SK-N-SH treated with all-trans-retinoic acid at 6 μM for 48 hours (cell line): ENCODE results near the gene CDH8.

Source experiments
- ZNF8 ChIP-seq: fragments of 450-650 bp; formaldehyde crosslinking; IDR thresholded peaks from 2 replicates; pipeline ENCODE4 v1.5.0; 2020; ENCODE audit warnings: mild to moderate bottlenecking, moderate library complexity
- TF ChIP-seq, protein P1 (sequence below): fragments of 250-450 bp; sonication (Bioruptor Pico); IDR thresholded peaks from 2 replicates; pipeline ENCODE4 v1.8.0; 2020; ENCODE audit warnings: mild to moderate bottlenecking, moderate library complexity, borderline replicate concordance

- TF ChIP-seq, protein P1, sequence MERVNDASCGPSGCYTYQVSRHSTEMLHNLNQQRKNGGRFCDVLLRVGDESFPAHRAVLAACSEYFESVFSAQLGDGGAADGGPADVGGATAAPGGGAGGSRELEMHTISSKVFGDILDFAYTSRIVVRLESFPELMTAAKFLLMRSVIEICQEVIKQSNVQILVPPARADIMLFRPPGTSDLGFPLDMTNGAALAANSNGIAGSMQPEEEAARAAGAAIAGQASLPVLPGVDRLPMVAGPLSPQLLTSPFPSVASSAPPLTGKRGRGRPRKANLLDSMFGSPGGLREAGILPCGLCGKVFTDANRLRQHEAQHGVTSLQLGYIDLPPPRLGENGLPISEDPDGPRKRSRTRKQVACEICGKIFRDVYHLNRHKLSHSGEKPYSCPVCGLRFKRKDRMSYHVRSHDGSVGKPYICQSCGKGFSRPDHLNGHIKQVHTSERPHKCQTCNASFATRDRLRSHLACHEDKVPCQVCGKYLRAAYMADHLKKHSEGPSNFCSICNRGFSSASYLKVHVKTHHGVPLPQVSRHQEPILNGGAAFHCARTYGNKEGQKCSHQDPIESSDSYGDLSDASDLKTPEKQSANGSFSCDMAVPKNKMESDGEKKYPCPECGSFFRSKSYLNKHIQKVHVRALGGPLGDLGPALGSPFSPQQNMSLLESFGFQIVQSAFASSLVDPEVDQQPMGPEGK (CRISPR knock-in tag), result no peak
- TF ChIP-seq ZNF8, result no peak
Observed at GRCh38 chr16:62029947-62030346, 6.3 kb downstream of the CDH8 start.
